GM12875 (cell line): Measurements from ENCODE around the gene OBSCN.

Experiments
- H3K4me3 ChIP-seq: one replicate; pipeline ENCODE4 v1.5.1; 2011; ENCODE audit warnings: low read depth, low read length, control low read depth
- CTCF ChIP-seq: IDR thresholded peaks from 2 replicates; pipeline ENCODE4 v1.5.1; 2011; ENCODE audit warnings: low read depth, mild to moderate bottlenecking, control low read depth, inconsistent platforms, low read length, moderate library complexity, borderline replicate concordance; ENCODE audit not compliant: insufficient read depth

The OBSCN gene

GRCh38 chr1:228364706-228365213 is 156.9 kb downstream of the OBSCN start:
- TF ChIP-seq CTCF = no peak
- no peak overlapping the region for H3K4me3 ChIP-seq

DNA sequence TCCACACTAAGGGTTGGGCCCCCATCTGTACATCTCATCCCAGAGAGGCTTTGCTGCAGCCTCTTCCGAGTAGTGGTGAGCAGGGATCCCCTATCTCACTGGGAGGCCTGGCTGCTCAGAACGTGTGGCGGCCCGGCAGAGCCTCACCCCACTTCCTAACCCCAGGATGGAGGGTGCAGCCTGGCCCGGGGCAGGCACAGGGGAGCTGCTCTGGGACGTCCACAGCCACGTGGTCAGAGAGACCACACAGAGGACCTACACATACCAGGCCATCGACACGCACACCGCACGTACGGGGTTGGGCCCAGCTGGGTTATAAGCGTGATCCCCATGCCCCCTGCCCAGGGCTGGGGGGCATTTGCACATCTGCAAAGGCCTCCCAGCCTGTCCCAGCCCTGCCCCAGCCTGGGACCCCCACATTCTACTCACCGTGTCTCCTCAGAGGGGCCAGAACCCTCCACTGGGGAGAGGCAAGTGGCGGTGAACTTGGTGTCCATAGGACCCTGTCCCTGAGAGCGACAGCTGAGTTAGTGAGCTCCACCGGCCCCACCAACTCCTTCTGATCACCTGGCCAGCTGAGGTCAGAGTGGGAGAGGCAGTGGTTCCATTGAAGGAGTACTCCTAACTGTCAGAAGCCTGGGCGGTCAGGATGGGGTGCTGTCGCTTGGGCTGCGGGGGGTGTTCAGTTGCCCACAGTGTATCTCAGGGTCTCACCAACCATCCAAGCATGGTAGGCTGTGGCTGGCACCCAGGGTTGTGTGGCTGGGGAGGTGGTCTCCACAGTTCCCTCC is 157.6 kb downstream of the OBSCN start:
- H3K4me3 ChIP-seq = no peak overlapping the region

GRCh38 chr1:228366062-228366865 is 158.4 kb downstream of the OBSCN start:
- H3K4me3 ChIP-seq = no peak overlapping the region
- TF ChIP-seq CTCF = no peak

More for the DNA sequence above, 157.6 kb downstream of the OBSCN start:
- no peak for TF ChIP-seq CTCF

- no peak overlapping the region for H3K4me3 ChIP-seq
- TF ChIP-seq CTCF = no peak
These were observed 159.3 kb downstream of the OBSCN start for GRCh38 chr1:228366866-228367741.

DNA sequence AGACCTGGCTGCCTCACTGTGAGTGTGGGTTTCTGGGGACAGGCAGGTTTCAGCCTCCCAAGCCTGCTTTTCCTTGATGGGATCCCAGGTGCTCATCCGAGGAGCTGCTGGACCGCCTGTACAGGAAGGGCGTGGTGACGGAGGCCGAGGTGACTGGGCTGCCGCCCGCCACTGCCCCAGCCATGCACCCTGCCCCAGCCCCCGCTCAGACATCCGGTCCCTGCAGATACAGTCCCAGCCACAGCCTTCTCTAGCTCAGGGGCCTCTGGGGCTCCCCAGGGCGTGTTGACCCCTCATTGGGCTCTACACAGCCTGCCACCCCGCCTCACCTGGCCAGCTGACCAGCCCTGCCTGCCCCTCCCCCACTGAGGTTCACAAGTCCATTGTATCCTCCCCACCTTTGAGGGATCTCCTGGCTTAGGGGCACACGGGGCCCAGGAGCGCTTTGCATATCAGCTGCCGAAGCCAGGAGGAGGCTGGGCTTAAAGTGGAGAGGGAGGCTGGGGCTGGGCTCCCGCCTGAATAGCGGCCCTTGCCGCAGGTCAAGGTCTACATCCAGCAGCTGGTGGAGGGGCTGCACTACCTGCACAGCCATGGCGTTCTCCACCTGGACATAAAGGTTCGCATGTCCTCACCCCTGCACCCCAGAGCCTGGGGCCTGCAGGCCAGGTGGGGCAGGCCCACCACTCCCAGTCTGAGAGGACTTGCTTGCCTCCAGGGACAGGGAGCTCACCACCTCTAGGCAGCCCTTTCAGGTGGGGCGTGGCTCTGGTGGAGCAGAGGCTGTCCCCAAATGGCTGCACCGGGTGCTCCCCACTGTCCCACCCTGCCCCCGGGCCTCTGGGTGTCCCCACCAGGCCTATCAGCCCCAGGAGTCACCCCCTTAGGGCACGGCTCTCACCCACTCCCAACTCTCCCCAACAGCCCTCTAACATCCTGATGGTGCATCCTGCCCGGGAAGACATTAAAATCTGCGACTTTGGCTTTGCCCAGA is 160.3 kb downstream of the OBSCN start:
- H3K4me3 ChIP-seq = no peak overlapping the region
- no peak for TF ChIP-seq CTCF
